K562 (cell line): ENCODE measurements around the gene MED22. TPM values are rescaled to one million over a fixed set of nuclear protein-coding genes. Genes with fewer than 3 reads are reported as not detected.

ENCODE experiments used
- ARNT ChIP-seq, 2 experiments: fragments of 450-650 bp; IDR thresholded peaks; 2 replicates each; pipeline ENCODE4 v1.6.1; 2016; ENCODE audit warnings: mild to moderate bottlenecking in 1 of 2
- ATF1 ChIP-seq, 2 experiments: fragments of 450-650 bp in 1 of 2; IDR thresholded peaks; 2 replicates each; pipeline ENCODE4 v1.6.1; 2016; ENCODE audit warnings: missing compliant biosample characterization in 1 of 2, missing genetic modification characterization in 1 of 2
- ATF7 ChIP-seq: fragments of 450-650 bp; IDR thresholded peaks from 2 replicates; pipeline ENCODE4 v1.7.1; 2014; ENCODE audit warnings: mild to moderate bottlenecking, moderate library complexity
- CHD2 ChIP-seq: IDR thresholded peaks from 2 replicates; pipeline ENCODE4 v1.6.1; 2011; ENCODE audit warnings: low read depth, low read length
- COPS2 ChIP-seq: fragments of 450-650 bp; conservative IDR thresholded peaks from 2 replicates; pipeline ENCODE4 v1.6.1; 2016; ENCODE audit warnings: mild to moderate bottlenecking, moderate library complexity
- DMBX1 ChIP-seq: fragments of 250-450 bp; sonication (Bioruptor Pico); IDR thresholded peaks from 2 replicates; pipeline ENCODE4 v1.8.0; 2022; ENCODE audit warnings: inconsistent platforms, mild to moderate bottlenecking, moderate library complexity, borderline replicate concordance
- FOXK1 ChIP-seq: sonication (generic); formaldehyde crosslinking; IDR thresholded peaks from 2 replicates; pipeline ENCODE4 v1.8.0; 2022; ENCODE audit warnings: missing genetic modification reagents, mild to moderate bottlenecking, borderline replicate concordance
- FOXM1 ChIP-seq, 2 experiments: fragments of 450-650 bp in 1 of 2; sonication (generic) in 1 of 2; formaldehyde crosslinking in 1 of 2; IDR thresholded peaks; 2 replicates each; pipeline versions ENCODE4 v1.6.1 to v1.9.0; 2017 to 2022; ENCODE audit warnings: low read depth in 2 of 2, mild to moderate bottlenecking in 2 of 2, missing genetic modification reagents in 1 of 2, moderate library complexity in 1 of 2
- HDAC8 ChIP-seq: fragments of 450-650 bp; IDR thresholded peaks from 2 replicates; pipeline ENCODE4 v1.6.1; 2016; ENCODE audit warnings: mild to moderate bottlenecking, missing genetic modification characterization, moderate library complexity, missing compliant biosample characterization
- KLF6 ChIP-seq: fragments of 250-450 bp; sonication (Bioruptor Pico); IDR thresholded peaks from 2 replicates; pipeline ENCODE4 v1.4.0; 2020; ENCODE audit warnings: mild to moderate bottlenecking, moderate library complexity, borderline replicate concordance
- MAFK ChIP-seq: IDR thresholded peaks from 2 replicates; pipeline ENCODE4 v1.6.1; 2011; ENCODE audit warnings: low read length, improper control_type of control experiment
- MLX ChIP-seq, 2 experiments: fragments of 450-650 bp in 1 of 2; sonication (generic) in 1 of 2; formaldehyde crosslinking; conservative IDR thresholded peaks; 2 replicates each; pipeline versions ENCODE4 v1.4.0 to v1.8.1; 2020 to 2022; ENCODE audit warnings: mild to moderate bottlenecking in 1 of 2, missing genetic modification reagents in 1 of 2
- NBN ChIP-seq: fragments of 450-650 bp; IDR thresholded peaks from 2 replicates; pipeline ENCODE4 v1.6.1; 2016; ENCODE audit warnings: low read depth, mild to moderate bottlenecking
- NCOA1 ChIP-seq: fragments of 450-650 bp; IDR thresholded peaks from 2 replicates; pipeline ENCODE4 v1.6.1; 2016; ENCODE audit warnings: low read depth
- NFRKB ChIP-seq: fragments of 450-650 bp; IDR thresholded peaks from 2 replicates; pipeline ENCODE4 v1.6.1; 2016; ENCODE audit warnings: low read depth
- POU5F1 ChIP-seq: fragments of 150-350 bp; IDR thresholded peaks from 2 replicates; pipeline ENCODE4 v1.6.1; 2014; ENCODE audit warnings: borderline replicate concordance, low read length, low read depth, mild to moderate bottlenecking; ENCODE audit not compliant: partially characterized antibody
- RBM39 ChIP-seq: fragments of 200-400 bp; formaldehyde crosslinking; optimal IDR thresholded peaks from 2 replicates; pipeline ENCODE3; 2018; ENCODE audit warnings: low read depth, low read length
- STAT5A ChIP-seq: IDR thresholded peaks from 2 replicates; pipeline ENCODE4 v1.6.1; 2012; ENCODE audit warnings: low read length, inconsistent platforms, borderline replicate concordance
- TRIM25 ChIP-seq: fragments of 450-650 bp; IDR thresholded peaks from 2 replicates; pipeline ENCODE4 v1.7.0; 2016; ENCODE audit warnings: borderline replicate concordance
- ZBTB26 ChIP-seq: fragments of 450-650 bp; formaldehyde crosslinking; IDR thresholded peaks from 2 replicates; pipeline ENCODE4 v1.4.0; 2022; ENCODE audit warnings: missing genetic modification characterization
- ZNF175 ChIP-seq: fragments of 200-800 bp; sonication (Bioruptor generic); IDR thresholded peaks from 2 replicates; pipeline ENCODE4 v1.6.1; 2016; ENCODE audit warnings: low read depth, mild to moderate bottlenecking, missing genetic modification characterization, missing compliant biosample characterization
- ZNF224 ChIP-seq: sonication (generic); formaldehyde crosslinking; IDR thresholded peaks from 2 replicates; pipeline ENCODE4 v1.8.0; 2022; ENCODE audit warnings: mild to moderate bottlenecking, missing genetic modification reagents
- ZNF280B ChIP-seq: fragments of 250-450 bp; sonication (Bioruptor Pico); IDR thresholded peaks from 2 replicates; pipeline ENCODE4 v1.5.1; 2021; ENCODE audit warnings: mild to moderate bottlenecking
- polyA plus RNA-seq, 8 experiments: library from polyadenylated mRNA; depleted of rRNA in 4 of 8; stranded (reverse) in 5 of 8; unstranded in 3 of 8; fragments of >200 nt; fragmentation: Nextera tagmentation in 2 of 8; fragmentation: Illumina TruSeq in 1 of 8; extraction: Ambion mirVana in 2 of 8; extraction: Trizol in 1 of 8; gene quantifications; 2 replicates each; pipeline versions ENCODE4 v1.2.1 to v1.2.3, GENCODE V29; 2011 to 2014; ENCODE audit warnings: inconsistent platforms in 1 of 8, missing spikeins in 1 of 8
- total RNA-seq, 7 experiments: library from RNA; depleted of rRNA in 6 of 7; stranded (reverse); fragments of >200 nt in 6 of 7; fragmentation: Illumina TruSeq in 2 of 7; extraction: Trizol in 2 of 7; gene quantifications; 2 replicates each; pipeline versions ENCODE4 v1.2.1 to v1.2.3, GENCODE V29; 2011 to 2021; ENCODE audit warnings: low replicate concordance in 1 of 7

MED22 gene
- total and polyA plus RNA-seq, 9 of the 15 experiments (the other 6 are each of a cell fraction or from before 2014, with no cell fraction given): 0.73 to 35.6 (median 22.3) TPM

- TF ChIP-seq ZNF280B (CRISPR knock-in tag) (no peak), STAT5A (no peak), COPS2 (no peak), MLX (CRISPR knock-in tag; conservative IDR thresholded peaks at IDR 0.05) (no peak), RBM39 (no peak), FOXK1 (CRISPR knock-in tag) (peak; percentile 76), ZBTB26 (no peak), KLF6 (CRISPR knock-in tag) (no peak), NFRKB (no peak), NCOA1 (no peak), NBN (no peak), TRIM25 (no peak), ATF7 (peak; percentile 53; the same call in 1 of the 2 replicates), CHD2 (no peak), DMBX1 (no peak), POU5F1 (no peak), ARNT (IDR thresholded peaks at IDR 0.05) (no peak; a peak in 1 of 4 replicates), FOXM1 (IDR thresholded peaks at IDR 0.05; ENCODE audit: low read depth) (no peak), FOXM1 (CRISPR knock-in tag; IDR thresholded peaks at IDR 0.05; ENCODE audit: low read depth) (0 out of 2 replicates have a peak, but pooled peaks have one; percentile 60), HDAC8 (no peak), ZNF175 (CRISPR knock-in tag) (no peak), ATF1 (CRISPR knock-in tag; IDR thresholded peaks at IDR 0.05) (no peak), ATF1 (tag; IDR thresholded peaks at IDR 0.05) (0 out of 2 replicates have a peak, but pooled peaks have one; percentile 10), MAFK (no peak), ZNF224 (CRISPR knock-in tag) (no peak)
Observed at GRCh38 chr9:133351908-133352634, 4.1 kb upstream of the MED22 start (continued).
